ENCODE results near the gene STMND1. TPM values are rescaled to one million over a fixed set of nuclear protein-coding genes. Genes with fewer than 3 reads are reported as not detected.
A peak's percentile ranks its signal among the peaks of the same experiment; 100 is the strongest.

The STMND1 gene
- total RNA-seq, 1 experiment from 2014 or later, result not detected

DNA sequence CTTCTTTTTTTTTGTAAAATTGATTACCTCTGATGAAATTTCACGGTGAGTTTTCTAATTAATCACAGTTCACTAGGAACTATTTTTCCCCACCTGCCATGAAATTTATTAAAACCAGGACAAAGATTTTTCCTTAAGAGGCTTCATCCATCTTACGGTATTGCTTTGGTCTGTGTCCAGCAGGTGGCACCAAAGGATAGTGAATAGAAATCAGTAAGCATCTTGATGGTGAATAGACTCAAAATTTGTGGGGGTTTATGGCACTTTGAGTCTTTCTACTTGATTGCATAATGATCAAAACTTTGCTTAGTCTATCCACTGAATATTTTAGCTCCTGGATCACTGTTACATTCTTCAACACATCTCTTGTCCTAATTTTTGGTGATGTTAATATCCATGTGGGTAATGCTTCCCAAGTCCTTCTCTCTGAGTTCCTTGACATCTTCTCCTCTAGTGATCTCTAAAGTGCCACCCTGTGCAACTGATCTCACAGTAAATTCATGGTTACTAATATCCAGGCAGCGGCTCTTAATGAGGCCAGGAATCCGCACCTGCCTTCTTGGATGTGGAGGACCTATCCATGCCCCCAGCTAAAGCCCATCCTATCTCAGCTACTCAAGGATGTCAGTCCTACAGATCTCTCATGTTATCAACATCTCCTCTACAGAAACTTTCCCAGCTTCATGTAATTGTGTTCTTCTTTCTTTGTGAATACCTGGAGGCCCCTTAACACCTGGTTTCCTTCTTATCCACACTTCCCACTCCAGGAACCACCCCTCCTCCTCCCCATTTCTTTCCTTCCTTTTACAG, 54.5 kb downstream of the STMND1 start:
- no peak for TF ChIP-seq EZH2 (IDR thresholded peaks at IDR 0.05; ENCODE audit: borderline replicate concordance, low read depth, low read length, poor library complexity, severe bottlenecking)
- TF ChIP-seq, protein P1, sequence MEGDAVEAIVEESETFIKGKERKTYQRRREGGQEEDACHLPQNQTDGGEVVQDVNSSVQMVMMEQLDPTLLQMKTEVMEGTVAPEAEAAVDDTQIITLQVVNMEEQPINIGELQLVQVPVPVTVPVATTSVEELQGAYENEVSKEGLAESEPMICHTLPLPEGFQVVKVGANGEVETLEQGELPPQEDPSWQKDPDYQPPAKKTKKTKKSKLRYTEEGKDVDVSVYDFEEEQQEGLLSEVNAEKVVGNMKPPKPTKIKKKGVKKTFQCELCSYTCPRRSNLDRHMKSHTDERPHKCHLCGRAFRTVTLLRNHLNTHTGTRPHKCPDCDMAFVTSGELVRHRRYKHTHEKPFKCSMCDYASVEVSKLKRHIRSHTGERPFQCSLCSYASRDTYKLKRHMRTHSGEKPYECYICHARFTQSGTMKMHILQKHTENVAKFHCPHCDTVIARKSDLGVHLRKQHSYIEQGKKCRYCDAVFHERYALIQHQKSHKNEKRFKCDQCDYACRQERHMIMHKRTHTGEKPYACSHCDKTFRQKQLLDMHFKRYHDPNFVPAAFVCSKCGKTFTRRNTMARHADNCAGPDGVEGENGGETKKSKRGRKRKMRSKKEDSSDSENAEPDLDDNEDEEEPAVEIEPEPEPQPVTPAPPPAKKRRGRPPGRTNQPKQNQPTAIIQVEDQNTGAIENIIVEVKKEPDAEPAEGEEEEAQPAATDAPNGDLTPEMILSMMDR (conservative IDR thresholded peaks at IDR 0.05; ENCODE audit: low read depth, low read length), result peak; percentile 84
- POLR2A ChIA-PET (ENCODE audit: low non-redundant PET), result no interaction called here
- Histone ChIP-seq H3K9me3 (ENCODE audit: low read depth, low read length, poor library complexity, severe bottlenecking) (peaks cover 4% of the 10 kb centered on the region), H3K4me3 (ENCODE audit: low read depth, low read length, poor library complexity, severe bottlenecking) (no peak overlapping the region), H3K27me3 (replicated peaks; ENCODE audit: insufficient read depth, low read depth, low read length, poor library complexity) (no peaks in the 10 kb centered on the region), H3K36me3 (ENCODE audit: insufficient read depth, low read length, poor library complexity, severe bottlenecking) (no peaks in the 10 kb centered on the region), H3K4me1 (ENCODE audit: insufficient read depth, low read length, poor library complexity, severe bottlenecking) (no peaks in the 10 kb centered on the region), H3K27ac (ENCODE audit: low read depth, low read length, poor library complexity, severe bottlenecking) (no peak overlapping the region)
- intact Hi-C loops (cut with micrococcal nuclease; ENCODE audit: unreplicated experiment), result loop anchor here (1.0 to 5.0 kb wide), 3 partner anchors 428 to 1346 kb away; no protein-coding TSS in a partner anchor
- no TSS peak for BruUV-seq (replicated peaks)
- CTCF ChIA-PET, result interaction anchor here (0.6 kb wide), 2 partner anchors 56 to 428 kb away, joined by 3 to 6 read pairs; no protein-coding TSS in a partner anchor
- peak; percentile 85 for DNase-seq (ENCODE audit: low spot score)

DNA sequence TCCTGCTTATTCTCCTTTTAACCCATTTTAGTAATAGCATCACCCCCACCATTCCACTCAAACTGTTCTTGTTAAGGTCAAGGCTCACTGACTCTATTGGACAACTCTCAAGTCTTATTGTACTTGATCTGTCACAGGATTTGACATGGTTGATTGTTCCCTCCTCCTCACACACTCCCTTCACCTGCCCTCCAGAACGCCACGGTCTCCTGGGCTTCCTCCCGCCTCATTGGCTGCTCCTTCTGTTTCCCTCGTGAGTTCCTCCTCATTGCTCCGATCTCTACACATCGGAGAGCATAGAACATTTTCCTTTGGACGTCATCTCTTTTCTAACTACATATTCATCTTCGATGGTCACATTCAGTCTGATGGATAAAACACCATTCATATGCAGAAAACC, 55.1 kb downstream of the STMND1 start:
- CTCF ChIA-PET, result interaction anchor here (1.1 kb wide), 1 partner anchor 427 kb away, joined by 6 read pairs; no protein-coding TSS in a partner anchor
- no peaks in the 10 kb centered on the region for H3K4me1 ChIP-seq (ENCODE audit: insufficient read depth, low read length, poor library complexity, severe bottlenecking)

DNA sequence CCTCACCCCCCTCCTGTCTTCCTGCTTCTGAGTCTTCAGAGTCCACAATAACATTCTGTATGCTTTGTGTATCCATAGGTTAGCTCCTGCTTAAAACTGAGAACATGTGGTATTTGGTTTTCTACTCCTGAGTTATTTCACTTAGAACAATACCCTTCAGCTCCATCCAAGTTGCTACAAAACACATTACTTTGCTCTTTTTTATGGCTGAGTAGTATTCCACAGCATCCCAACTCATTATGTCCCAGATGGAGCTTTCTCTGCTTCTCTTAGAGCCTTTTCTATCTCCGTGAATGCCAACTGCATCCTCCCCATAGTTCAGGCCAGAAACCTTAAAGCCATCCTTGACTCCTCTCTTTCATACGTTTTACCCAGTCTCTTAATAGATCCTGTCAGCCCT, 55.8 kb downstream of the STMND1 start:
- Histone ChIP-seq H3K4me1 (ENCODE audit: insufficient read depth, low read length, poor library complexity, severe bottlenecking) (no peaks in the 10 kb centered on the region), H3K27me3 (replicated peaks; ENCODE audit: insufficient read depth, low read depth, low read length, poor library complexity) (no peaks in the 10 kb centered on the region), H3K36me3 (ENCODE audit: insufficient read depth, low read length, poor library complexity, severe bottlenecking) (no peaks in the 10 kb centered on the region), H3K4me3 (ENCODE audit: low read depth, low read length, poor library complexity, severe bottlenecking) (no peak overlapping the region), H3K27ac (ENCODE audit: low read depth, low read length, poor library complexity, severe bottlenecking) (no peak overlapping the region), H3K9me3 (ENCODE audit: low read depth, low read length, poor library complexity, severe bottlenecking) (no peaks in the 10 kb centered on the region)
- ChIA-PET CTCF (interaction anchor here (0.6 to 1.1 kb wide), 3 partner anchors 289 to 427 kb away, joined by 4 to 9 read pairs (median 6); no protein-coding TSS in a partner anchor), POLR2A (ENCODE audit: low non-redundant PET) (interaction anchor here (0.6 kb wide), 1 partner anchor 647 kb away, joined by 3 read pairs; no protein-coding TSS in a partner anchor)
- no TSS peak for BruUV-seq (replicated peaks)
- TF ChIP-seq, protein P1 (conservative IDR thresholded peaks at IDR 0.05; ENCODE audit: low read depth, low read length), result no peak
- no peak for TF ChIP-seq EZH2 (IDR thresholded peaks at IDR 0.05; ENCODE audit: borderline replicate concordance, low read depth, low read length, poor library complexity, severe bottlenecking)
- DNase-seq (ENCODE audit: low spot score), result no peak
- intact Hi-C loops (cut with micrococcal nuclease; ENCODE audit: unreplicated experiment), result loop anchor here (2.0 to 5.0 kb wide), 2 partner anchors 657 to 1345 kb away; no protein-coding TSS in a partner anchor

More for the DNA sequence above, 55.1 kb downstream of the STMND1 start:
- DNase-seq (ENCODE audit: low spot score), result no peak
- POLR2A ChIA-PET (ENCODE audit: low non-redundant PET), result interaction anchor here (0.6 kb wide), 1 partner anchor 648 kb away, joined by 3 read pairs; no protein-coding TSS in a partner anchor
- Histone ChIP-seq H3K4me3 (ENCODE audit: low read depth, low read length, poor library complexity, severe bottlenecking) (no peak overlapping the region), H3K27me3 (replicated peaks; ENCODE audit: insufficient read depth, low read depth, low read length, poor library complexity) (no peaks in the 10 kb centered on the region), H3K27ac (ENCODE audit: low read depth, low read length, poor library complexity, severe bottlenecking) (no peak overlapping the region), H3K9me3 (ENCODE audit: low read depth, low read length, poor library complexity, severe bottlenecking) (peaks cover 4% of the 10 kb centered on the region), H3K36me3 (ENCODE audit: insufficient read depth, low read length, poor library complexity, severe bottlenecking) (no peaks in the 10 kb centered on the region)
- no TSS peak for BruUV-seq (replicated peaks)
- TF ChIP-seq EZH2 (IDR thresholded peaks at IDR 0.05; ENCODE audit: borderline replicate concordance, low read depth, low read length, poor library complexity, severe bottlenecking), result no peak
- TF ChIP-seq, protein P1 (conservative IDR thresholded peaks at IDR 0.05; ENCODE audit: low read depth, low read length), result no peak
- intact Hi-C loops (cut with micrococcal nuclease; ENCODE audit: unreplicated experiment), result loop anchor here (1.0 to 5.0 kb wide), 3 partner anchors 427 to 1345 kb away; no protein-coding TSS in a partner anchor

All from A673 (cell line).